Breast epithelium (tissue), 3 donors: Measurements from ENCODE around the gene GALNTL6.

Source experiments
- CTCF ChIP-seq, 3 donors: fragments of 450-650 bp; IDR thresholded peaks; one replicate each; pipeline ENCODE4 v1.5.1; 2016 to 2017; ENCODE audit warnings: antibody characterized with exemption in 3 of 3, mild to moderate bottlenecking in 3 of 3, moderate library complexity in 3 of 3
- POLR2A ChIP-seq: fragments of 450-650 bp; IDR thresholded peaks from one replicate; pipeline ENCODE4 v1.6.1; 2016; ENCODE audit warnings: antibody characterized with exemption, mild to moderate bottlenecking, moderate library complexity

- TF ChIP-seq POLR2A, result no peak
- TF ChIP-seq CTCF (IDR thresholded peaks at IDR 0.05), result no peak
Observed at GRCh38 chr4:172599554-172599953, 786.4 kb downstream of the GALNTL6 start.
